COLO829 (cell line): ENCODE results near the gene SLC6A17.

Source experiments
- DNase-seq: peaks from one replicate; pipeline ENCODE4 v3.0.0; 2012; ENCODE audit warnings: low spot score

SLC6A17 gene

DNA sequence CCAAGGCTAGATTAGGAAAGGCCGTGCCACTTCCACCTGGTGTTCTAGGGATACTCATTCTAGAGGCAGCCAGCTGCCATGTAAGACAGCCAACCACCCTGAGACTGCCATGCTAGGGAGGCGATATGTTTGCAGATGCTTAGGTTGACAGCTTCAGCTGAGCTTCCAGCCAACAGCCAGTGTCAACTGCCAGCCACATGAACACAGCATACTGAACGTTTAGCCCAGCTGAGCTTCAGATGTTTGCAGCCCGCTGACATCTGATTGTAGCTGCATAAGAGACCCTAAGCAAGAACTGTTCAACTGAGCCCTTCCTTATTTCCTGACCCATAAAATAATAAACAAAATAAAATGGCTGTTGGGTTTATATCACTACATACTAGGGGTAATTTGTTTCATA, 54.9 kb downstream of the SLC6A17 start:
- DNase-seq, result no peak

DNA sequence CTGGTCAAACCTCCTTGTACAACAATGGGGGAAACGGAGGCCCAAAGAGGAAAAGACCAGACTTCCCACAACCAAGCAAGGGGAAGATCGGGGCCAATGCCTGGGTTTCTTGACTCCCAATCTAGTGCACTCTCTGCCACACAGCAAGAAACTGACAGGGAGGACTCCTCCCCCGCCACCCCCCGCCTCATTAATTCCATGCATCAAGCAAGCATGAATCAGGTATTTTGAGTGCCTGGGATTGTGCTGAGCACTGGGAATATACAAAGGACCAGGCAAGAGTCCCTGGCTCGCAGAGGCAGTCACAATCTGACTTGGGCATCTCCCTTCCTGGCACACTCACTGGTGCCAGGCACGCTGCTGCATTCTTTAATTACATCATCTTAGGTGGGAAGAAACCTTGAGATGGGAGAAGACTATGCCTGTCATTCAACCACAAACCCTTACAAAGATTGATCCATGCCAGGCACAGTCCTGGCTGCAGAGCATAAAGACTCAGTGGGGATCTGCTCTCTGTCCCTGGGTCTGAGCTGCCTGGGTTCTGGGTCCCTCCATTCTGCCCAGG, 55.4 kb downstream of the SLC6A17 start:
- DNase-seq, result no peak

DNA sequence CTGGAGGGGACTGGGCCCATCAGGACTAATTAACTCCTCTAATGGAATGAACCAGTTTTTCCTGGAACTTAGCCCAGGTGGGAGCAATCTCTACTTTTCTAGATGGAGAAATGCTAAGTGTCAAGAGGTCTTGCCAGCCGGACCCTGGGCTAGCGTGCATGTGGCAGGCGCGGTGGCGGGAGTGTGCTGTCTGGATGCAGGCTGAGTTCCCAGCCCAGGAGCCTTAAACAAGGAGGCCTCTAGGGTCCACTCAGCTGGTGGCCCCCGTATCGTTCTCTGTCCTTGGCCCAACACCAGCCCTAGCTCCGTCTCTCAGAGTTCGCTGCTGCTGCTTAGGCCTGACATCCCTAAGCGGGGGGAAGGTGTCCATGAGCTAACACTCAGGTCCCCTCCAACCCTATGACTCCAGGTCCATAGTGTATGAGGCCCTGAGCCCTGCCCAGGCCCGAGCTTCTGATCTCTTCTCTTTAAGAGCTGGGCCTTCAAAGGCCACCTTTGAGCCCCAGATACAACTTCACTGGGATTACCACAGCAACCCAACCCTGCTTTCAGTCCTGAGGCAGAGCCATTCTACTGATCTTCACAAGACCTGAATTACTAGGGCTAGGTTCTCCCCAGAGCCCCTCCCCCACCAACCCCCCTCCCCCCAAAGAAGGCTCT, 56.1 kb downstream of the SLC6A17 start:
- DNase-seq, result no peak

DNA sequence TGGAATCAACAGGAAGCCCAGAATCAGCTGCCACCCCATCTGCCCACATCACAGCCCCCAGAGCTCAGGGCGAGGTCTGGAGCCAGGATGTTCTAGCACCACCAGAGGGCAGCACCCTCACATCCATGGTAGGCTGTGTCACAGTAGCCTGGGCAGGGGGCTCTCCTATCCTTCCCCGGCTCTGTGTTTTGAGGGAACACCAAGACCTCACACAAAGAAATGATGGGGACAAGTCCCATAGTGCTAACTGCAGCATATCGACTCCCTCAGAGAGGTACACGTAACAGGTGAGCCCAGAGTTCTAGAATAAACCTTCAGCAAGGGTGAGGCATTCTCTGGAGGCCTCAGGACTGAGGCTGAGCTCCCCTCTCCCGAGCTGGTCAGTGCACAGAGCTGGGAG, 57.5 kb downstream of the SLC6A17 start:
- DNase-seq, result peak; percentile 15

DNA sequence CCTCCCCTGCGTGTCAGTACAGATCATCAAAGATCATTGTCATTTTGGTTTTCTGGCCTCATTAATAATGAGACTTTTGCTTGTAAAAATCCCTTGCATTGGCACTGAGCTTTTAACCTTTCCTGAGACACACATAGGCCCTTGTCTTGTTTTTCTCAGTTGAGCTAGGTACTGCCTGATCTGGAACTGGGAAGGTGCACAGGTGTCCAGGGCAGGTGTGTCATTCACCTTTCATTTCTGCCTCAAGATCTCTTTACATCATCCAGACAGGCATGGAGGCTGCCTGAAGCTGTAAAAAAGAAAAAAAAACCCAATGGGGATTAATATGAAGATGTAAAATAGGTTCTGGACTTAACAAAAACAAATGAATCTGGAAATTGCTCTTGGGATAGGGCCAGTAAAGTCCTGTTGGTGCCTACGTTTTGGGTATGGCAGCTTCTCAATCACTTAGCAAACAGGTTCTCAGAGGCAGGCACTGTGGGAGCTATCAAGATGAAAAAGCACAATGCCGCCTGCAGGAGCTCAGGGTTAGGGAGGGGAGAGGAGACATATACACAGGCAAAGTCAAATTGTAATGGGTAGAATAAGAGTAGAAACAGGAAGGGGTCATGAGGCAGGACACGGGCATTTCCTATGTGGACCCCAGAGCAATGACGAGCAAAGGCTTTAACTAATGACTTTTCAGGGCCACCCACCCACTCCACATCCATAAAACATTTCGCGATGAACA, 58.8 kb downstream of the SLC6A17 start:
- DNase-seq, result no peak

DNA sequence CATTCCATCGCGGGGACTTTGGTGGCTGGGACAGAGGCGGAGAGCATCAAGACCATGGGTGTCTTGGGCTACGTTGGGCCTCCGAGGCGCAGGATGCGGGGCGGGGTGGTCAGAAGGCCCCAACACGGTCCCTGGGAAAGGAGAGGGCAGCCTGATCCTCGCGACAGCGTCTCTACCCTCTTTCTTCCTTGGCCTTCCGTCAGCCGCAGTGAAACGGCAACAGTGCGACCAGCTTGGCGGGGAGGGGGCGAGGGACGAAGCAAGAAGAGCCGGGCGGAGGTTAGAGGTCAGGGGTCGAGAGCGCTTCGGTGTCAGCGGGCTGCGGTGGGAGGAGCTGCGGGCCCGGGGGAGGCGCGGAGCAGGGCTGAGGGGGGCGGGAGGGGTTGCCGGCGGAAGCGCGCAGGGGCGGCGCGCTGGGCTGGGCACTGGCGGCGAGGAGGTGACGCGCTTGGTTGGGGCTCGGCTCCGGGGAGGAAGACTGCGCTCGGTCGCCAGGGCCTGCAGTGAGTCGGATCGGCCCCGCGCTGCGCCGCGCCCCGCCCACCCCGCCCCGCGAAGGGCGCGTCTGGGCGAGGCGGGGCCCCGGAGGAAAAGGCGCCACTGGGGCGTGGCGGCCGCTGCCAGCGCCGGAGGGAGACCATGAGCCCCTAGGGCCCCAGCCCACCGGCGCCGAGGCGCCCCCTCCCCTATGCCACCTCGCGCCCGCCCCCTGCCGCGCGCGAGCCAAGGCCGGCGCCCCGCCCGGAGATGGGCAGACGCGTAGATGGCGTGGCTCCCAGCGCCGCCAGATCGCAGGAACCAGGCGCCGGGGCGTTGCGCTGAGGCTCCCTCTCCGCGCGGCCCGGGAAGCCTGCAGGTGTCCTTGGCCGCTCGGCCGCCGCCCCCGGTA, 59.7 kb downstream of the SLC6A17 start, which contains the start of gene KCNC4:
TSS of gene KCNC4 (plus strand) at position 600 of the 889 bp plus-strand sequence. CDS start 1,186 bp downstream, outside the sequence.
- DNase-seq, result peak; percentile 24

DNA sequence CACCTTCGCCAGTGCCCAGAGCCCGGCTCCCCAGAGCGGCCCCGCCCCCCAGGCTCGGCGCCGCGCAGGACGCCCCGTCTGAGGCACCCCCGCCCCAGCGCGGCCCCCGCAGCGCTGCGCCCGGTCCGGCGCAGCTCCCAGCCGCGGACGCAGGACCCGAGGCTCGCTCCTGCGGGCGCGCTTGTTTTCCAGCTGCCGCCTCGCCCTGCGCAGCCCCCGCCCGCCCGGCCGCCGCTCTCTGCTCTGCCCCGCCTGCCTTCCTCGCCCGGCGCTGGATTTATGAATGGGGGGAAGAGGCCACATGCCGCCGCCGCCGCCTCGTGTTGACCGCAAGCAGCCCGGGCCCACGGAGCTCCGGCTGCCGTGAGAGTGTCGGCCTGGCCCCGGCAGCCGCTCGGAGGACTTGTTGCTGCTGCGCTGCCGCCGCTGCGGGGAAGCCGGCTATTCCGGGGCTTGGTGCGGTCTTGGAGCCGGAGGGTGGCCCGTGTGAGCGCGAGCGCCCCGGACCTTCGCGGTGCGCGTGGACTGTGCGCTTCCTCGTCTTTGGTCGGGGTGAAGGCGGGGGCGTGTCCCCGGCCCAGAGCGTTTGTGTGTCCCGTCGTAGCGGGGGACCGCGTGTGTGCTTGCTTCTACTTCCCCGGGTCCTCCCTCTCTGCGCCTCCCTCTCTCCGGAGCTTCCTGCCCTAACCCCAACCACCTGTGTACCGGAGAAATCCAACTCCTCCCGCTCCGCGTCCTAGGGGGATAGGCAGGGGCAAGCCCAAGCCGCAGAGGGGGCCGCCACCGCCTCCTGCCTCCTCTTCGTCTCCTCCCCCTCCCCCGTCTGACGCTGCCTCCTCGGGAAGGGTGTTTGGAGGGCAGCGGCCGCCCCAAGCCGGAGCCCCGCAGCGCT, 60.6 kb downstream of the SLC6A17 start:
- no peak for DNase-seq

DNA sequence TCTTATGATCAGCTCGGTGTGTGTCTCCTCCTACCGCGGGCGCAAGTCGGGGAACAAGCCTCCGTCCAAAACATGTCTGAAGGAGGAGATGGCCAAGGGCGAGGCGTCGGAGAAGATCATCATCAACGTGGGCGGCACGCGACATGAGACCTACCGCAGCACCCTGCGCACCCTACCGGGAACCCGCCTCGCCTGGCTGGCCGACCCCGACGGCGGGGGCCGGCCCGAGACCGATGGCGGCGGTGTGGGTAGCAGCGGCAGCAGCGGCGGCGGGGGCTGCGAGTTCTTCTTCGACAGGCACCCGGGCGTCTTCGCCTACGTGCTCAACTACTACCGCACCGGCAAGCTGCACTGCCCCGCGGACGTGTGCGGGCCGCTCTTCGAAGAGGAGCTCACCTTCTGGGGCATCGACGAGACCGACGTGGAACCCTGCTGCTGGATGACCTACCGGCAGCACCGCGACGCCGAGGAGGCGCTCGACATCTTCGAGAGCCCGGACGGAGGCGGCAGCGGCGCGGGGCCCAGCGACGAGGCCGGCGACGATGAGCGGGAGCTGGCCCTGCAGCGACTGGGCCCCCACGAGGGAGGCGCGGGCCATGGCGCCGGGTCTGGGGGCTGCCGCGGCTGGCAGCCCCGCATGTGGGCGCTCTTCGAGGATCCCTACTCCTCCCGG, 61.3 kb downstream of the SLC6A17 start:
- DNase-seq, result no peak

DNA sequence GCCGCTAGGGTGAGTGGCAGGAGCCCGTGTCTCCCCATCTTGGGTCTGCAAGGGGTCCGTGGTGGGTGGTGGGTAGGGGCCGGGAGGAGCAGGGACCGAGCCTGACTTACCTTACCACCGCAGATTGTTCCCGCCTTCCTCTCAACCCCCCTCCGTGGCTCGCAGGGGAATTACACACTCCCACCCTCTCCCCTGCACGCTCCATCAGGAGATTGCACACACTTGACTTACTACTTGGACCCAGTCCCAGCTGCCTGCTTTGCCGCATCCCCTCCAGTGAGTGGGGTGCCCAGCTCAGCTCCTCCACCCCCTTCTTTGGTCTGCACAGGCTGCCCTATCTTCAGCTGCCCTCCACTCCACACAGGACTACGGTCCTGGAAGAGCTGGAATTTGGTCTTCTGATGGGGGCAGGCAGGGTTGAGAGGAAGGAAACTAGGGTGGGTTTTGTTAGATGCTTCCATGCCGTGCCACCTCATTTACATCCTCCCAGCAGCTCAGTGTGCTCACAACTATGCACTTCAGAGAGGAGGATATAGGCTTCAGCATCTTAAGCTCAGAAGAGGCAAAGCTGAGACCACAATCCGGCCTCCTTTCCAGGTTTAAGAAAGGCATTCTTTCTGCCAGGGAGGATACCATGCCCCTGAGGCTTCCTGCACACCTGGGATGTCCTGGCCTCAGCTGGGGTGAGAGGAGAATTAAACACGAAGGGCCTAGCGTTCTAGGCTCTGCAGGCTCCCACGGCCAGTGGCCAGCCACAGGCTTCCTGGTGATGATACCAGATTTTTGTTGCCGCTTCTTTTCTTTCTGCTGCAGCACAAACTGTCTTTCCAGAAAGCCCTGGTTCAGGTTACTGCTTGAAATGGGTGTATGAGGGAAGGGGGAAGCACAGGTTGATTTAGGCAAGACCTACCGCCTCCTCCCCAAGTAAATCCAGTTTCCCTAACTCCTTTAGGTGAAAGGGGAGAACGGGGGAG, 62.2 kb downstream of the SLC6A17 start:
- no peak for DNase-seq

DNA sequence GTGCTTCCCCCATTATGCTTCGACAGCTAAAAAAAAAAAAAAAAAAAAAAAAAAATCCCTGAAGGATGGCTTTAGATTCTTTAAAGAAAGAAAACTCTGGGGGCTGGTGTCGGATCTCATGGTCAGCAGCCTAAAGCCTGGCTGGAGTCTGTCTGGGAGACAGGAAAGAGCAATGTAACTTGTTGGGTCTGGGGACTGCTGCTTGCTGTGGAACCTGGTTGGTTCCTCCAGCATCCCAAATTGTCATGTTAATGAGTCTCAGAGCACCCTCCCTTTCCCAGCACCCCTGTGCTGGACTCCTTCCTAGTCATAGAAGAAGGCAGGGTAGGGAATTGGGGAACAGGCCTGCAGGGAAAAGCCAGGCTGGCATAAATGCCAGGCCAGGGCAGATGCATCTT, 62.8 kb downstream of the SLC6A17 start:
- DNase-seq, result no peak

DNA sequence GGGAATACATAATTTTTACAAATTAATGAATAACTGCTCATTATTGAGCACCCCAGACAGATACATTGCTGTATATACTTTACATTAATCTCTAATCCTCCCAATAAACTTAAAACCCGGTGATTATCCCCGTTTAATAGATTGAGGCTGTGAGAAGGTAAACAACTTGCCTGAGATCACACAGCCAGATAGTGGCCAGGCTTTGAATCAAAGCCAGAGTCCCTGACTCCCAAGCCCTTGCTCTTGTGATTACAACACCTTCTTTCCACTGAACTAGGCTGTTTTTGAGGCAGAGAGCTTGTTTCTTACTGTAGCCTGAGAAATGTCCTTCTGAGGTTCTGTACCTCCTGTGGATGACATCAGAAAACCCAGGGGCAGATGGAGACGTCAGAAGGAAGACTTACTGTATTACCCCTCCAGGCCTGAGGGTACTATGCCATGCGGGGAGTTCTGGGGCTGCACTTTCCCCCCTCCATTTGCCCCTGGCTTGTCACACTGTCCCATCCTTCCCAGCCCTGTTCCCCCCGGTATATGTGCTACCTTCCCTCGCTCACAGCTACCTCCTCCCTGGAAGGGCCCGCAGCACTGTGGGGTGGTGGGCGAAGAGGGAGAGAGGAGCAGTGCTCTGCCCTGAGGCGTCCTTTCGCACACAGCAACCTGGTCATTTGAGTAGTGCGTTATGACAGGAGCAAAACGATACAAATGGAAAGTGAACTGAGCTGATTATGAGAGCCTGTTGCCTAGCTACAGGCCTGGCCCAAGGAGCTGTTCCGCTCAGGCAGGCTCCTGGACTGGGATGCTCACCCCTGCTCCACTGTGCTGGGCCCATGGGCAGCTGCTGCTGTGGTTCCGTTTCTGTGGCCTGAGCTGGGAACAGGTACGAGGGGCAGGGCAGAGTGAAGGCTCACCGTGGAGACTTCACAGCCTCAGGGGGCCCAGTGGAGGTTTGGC, 64.4 kb downstream of the SLC6A17 start:
- no peak for DNase-seq

DNA sequence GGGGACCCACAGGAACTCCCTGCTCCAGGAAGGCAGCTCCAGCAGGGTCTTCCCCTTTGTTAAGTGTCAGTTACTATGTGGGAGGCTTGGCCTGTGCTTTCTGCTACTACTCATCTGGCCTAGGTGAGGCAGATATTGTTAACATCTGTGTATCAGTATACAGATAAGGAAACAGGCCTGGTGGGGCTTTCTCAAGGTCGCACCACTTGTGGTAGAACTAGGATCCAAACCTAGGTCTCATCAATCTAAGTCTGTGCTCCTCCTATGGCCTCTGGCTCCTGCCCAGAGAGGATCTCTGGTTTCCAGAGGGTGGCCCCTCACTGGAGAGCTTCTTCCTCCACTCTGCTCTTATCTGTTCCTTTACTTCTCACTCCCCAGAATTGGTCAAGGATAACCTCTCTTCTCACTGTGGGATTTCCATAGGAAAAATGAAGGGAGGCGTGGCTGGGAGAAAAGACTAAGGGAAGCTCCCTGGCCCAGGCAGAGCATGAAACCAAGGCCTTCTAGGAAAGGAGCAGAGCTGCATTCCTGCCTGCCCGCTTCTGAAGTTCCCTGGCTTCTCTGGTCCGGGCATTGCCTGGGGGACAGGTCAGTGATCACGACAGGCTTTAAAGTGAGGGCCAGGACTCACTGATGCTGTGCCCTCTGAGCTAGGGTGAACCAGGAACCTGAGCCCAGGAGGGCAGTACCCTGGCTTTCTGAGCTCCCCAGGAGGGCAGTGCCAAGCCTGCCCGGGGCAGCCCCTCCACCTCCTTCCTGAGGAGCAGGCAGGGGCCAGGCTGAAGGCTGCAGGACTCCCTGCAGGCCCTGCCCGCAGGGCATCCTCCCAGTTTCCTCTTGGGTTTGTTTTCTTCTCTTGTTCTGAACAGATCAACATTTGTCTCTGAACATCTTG, 65.6 kb downstream of the SLC6A17 start:
- DNase-seq, result no peak

DNA sequence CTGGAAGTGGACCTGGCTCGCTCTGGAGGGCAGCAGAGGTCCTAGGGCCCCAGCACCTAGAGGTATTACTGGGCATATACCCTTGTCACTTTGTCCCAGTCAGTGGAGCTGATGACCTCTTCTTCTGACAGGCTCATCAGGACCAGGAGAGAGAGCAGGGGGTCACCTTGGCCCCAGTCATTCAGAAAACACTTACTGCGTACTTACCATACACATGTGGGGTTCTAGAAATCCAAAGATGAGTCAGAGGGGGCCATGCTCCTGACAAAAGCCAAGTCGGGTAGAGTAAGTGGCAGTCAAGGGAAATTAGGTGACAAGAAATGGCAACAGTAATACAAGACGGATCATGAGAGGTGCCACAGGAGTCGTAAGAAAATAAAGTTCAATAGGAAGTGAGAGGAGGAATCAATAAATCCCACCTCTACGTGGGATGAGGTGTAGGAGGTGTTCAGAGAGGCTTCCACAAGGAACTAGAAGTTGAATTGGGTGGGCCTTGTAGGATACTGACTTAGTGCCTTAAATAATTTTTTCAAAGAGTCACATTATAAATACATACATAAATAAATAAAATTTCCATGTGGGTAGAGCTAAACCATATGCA, 66.7 kb downstream of the SLC6A17 start:
- no peak for DNase-seq

DNA sequence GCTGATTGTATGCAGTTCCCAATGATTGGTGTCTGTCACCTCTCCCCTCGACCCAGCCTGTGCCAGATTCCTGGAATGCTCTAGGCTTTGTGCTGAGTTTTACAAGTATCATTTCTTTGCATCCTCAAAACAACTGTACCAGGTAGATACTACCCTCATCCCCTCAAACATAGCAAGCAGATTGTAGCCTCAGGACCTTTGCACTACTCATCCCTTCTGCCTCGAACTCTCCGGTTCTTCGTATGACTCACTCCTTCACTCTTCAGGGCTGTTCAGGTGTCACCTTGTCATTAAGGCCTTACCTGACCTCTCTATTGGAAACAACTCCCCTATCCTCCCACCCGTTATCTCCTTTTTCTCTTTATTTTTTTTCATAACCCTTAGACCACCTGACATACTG, 67.8 kb downstream of the SLC6A17 start:
- DNase-seq, result no peak

DNA sequence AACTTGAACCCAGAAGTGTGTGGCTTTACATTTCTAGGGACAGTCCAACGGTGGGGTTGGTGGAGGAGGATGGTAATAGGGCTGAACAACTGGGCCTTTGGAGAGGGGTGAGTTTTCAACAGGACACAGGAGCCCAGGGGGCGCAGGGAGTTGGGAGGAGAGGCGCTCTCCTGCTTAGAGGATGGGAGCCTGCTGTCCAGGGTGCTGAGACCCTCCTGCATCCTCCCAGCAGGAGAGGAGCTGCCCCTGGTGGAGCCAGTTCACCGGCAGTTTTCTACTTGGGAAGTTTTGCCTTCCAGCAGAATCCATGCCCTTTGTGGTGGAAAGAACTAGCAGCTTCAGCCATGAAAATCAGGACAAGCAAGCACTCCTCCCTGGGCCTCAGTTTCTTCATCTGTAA, 68.4 kb downstream of the SLC6A17 start:
- no peak for DNase-seq

DNA sequence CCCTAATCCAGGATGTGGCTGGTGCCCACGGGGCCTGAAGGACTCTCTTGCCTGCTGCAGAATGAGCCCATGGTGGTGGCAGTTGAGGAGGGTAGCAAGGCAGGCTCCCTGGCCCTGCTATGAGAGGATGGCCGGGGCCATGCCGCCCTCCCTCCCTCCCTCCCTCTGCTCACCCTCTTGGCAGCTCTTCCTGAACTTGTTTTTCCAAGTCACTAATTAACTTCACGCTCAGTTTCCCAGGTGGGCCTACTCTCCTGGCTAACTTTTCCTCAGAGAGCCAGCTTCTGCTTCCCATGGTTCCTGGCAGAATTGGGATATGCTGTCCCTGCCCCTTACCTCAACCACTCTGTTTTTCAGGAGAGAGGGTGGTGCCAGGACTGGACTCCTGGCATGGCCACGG, 70.0 kb downstream of the SLC6A17 start:
- DNase-seq, result no peak

DNA sequence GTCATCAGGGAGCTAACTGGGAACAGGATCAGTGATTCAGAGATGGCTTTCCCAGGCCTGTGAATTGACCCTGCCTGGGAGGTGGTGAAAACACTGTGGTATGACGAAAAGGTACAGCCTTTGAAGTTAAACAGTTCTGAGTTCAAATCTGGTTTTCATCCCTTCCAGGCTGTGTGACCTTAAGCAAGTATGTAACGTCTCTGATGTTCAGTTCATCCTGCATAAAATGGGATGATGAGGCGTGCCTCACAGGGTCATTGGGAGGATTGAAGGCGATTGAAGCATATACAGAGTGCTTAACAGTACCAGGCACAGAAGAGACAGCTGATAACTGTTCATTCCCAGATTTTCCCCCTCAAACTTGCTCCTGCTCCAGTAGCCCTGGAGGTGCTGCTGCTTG, 70.8 kb downstream of the SLC6A17 start:
- no peak for DNase-seq
